Bronchial epithelial cell (primary cell): ENCODE data around the gene MRTO4. TPM values are rescaled to one million over a fixed set of nuclear protein-coding genes. Genes with fewer than 3 reads are reported as not detected.
A peak's percentile ranks its signal among the peaks of the same experiment; 100 is the strongest.
"Not testable (repeated sequence)": the region's sequence is repeated elsewhere in the genome, so short reads cannot be mapped to it uniquely, and the experiment has no call there.

ENCODE experiments used
- DNase-seq: peaks from one replicate; pipeline ENCODE4 v3.0.0-alpha.2; 2010; ENCODE audit warnings: low read depth
- FAIRE-seq: peaks from 2 replicates; lab custom pipeline; 2011; peaks lifted over from hg19 to GRCh38; lab: Jason Lieb, UNC
- H3K27me3 ChIP-seq: 2 replicates; pipeline ENCODE4 v1.5.1; 2011; ENCODE audit warnings: low read length; ENCODE audit not compliant: control insufficient read depth, insufficient read depth
- H3K36me3 ChIP-seq: 2 replicates; pipeline ENCODE4 v1.5.1; 2011; ENCODE audit warnings: low read length; ENCODE audit not compliant: control insufficient read depth, insufficient read depth
- H3K4me3 ChIP-seq: 2 replicates; pipeline ENCODE4 v1.5.1; 2011; ENCODE audit warnings: mild to moderate bottlenecking, low read depth, low read length, control low read depth
- total RNA-seq: library from RNA; depleted of rRNA; stranded (reverse); fragments of >200 nt; gene quantifications from 2 replicates; pipeline ENCODE4 v1.2.1, GENCODE V29; 2014
- TF ChIP-seq, protein P1 (sequence below): IDR thresholded peaks from 2 replicates; pipeline ENCODE4 v1.5.1; 2011; ENCODE audit warnings: mild to moderate bottlenecking, moderate library complexity, low read length, control low read depth, inconsistent platforms; ENCODE audit not compliant: insufficient read depth, severe bottlenecking

MRTO4 gene
- total RNA-seq, 1 donor from 2014 or later = 55.5 TPM

GRCh38 chr1:19262047-19262446 is 10.4 kb downstream of the MRTO4 start:
- H3K36me3 ChIP-seq = peaks cover 16% of the 10 kb centered on the region
- DNase-seq (no peak), FAIRE-seq (no peak)
- TF ChIP-seq, protein P1, sequence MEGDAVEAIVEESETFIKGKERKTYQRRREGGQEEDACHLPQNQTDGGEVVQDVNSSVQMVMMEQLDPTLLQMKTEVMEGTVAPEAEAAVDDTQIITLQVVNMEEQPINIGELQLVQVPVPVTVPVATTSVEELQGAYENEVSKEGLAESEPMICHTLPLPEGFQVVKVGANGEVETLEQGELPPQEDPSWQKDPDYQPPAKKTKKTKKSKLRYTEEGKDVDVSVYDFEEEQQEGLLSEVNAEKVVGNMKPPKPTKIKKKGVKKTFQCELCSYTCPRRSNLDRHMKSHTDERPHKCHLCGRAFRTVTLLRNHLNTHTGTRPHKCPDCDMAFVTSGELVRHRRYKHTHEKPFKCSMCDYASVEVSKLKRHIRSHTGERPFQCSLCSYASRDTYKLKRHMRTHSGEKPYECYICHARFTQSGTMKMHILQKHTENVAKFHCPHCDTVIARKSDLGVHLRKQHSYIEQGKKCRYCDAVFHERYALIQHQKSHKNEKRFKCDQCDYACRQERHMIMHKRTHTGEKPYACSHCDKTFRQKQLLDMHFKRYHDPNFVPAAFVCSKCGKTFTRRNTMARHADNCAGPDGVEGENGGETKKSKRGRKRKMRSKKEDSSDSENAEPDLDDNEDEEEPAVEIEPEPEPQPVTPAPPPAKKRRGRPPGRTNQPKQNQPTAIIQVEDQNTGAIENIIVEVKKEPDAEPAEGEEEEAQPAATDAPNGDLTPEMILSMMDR = no peak
- no peaks in the 10 kb centered on the region for H3K27me3 ChIP-seq
- H3K4me3 ChIP-seq = no peak overlapping the region

GRCh38 chr1:19262744-19263143 is 11.1 kb downstream of the MRTO4 start:
- DNase-seq (no peak), FAIRE-seq (no peak)
- TF ChIP-seq, protein P1 = no peak
- H3K4me3 ChIP-seq = no peak overlapping the region
- H3K27me3 ChIP-seq = no peaks in the 10 kb centered on the region
- H3K36me3 ChIP-seq = peaks cover 10% of the 10 kb centered on the region

GRCh38 chr1:19268445-19268844 is 16.8 kb downstream of the MRTO4 start:
- FAIRE-seq (no peak), DNase-seq (no peak)
- TF ChIP-seq, protein P1 = no peak
- H3K36me3 ChIP-seq = no peaks in the 10 kb centered on the region
- no peaks in the 10 kb centered on the region for H3K27me3 ChIP-seq
- no peak overlapping the region for H3K4me3 ChIP-seq

DNA sequence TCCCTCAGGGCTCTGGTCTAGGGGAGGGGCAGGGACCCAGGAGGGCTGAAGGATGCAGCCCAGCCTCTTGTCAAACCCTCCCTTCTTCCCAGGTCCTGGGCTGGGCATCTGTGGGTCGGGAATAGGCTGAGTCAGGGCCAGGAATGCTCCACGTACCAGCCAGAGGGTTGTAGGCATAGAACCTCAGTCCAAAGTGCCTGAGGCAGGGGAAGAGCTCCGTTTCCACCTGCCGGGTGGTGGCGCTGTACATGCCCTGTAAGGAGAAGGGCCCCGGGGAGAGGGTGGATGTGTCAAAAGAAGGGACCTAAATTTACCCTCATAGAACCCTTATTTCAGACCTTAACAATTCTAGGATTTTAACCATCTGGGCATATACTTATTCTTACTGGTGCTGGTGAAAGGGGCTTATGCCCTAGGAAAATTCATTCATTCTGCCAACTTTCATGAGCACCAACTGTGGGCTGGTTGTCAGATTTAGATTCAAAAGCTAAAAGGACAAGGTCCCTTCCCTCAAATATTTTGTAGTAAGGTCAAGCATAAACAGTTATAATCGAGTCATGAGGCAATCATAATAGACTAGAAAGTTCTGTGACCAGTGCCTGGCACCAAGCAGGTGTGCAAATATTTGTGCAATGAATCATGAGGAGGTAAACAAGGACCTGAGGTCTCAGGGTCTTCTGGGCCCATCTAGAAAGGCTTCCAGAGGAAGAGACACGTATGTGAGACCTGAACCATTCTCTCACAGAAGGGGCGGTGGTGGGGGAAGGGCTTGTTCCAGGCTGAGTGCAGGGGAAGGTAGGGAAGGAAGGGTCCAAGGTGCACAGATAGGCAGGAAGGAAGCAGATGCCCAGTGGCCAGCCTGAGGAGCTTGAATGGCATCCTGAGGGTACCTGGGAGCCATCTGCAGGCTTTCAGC is 18.1 kb downstream of the MRTO4 start:
- H3K36me3 ChIP-seq, H3K4me3 ChIP-seq, H3K27me3 ChIP-seq: not testable (repeated sequence)
- peak; percentile 79 for FAIRE-seq
- DNase-seq = peak; percentile 14
- TF ChIP-seq, protein P1 = peak; percentile 21

DNA sequence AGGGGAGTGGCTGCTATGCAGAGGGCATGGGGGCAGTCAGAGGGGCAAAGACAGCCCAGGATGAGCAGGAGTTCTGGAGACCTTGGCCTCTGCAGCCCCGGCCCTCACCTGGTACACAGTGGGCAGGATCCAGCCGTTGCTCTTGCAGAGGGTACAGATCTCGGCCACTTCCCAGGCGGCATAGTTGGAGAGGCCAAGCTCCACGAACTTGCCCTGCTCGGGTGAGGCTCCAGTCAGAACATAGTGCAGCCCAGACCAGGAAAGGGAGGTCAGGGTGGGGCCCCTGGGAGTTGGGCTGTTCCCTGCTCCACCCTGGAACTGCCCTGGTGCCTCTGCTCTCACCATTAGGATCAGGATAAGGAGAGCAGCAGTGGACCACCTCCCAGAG is 18.7 kb downstream of the MRTO4 start:
- FAIRE-seq, H3K27me3 ChIP-seq, H3K36me3 ChIP-seq, DNase-seq, H3K4me3 ChIP-seq: not testable (repeated sequence)

- Histone ChIP-seq H3K27me3 (peaks cover 2% of the 10 kb centered on the region), H3K4me3 (no peak overlapping the region), H3K36me3 (no peaks in the 10 kb centered on the region)
- DNase-seq (no peak), FAIRE-seq (no peak)
- TF ChIP-seq, protein P1 = no peak
Measured at GRCh38 chr1:19272064-19272463, 20.5 kb downstream of the MRTO4 start.
